Non-pigmented ciliary epithelial cell (primary cell): ENCODE data around the gene CNTF.
"Not testable (repeated sequence)": the region's sequence is repeated elsewhere in the genome, so short reads cannot be mapped to it uniquely, and the experiment has no call there.

Source experiments
- DNase-seq: peaks from one replicate; pipeline ENCODE4 v3.0.0-alpha.2; 2010; ENCODE audit warnings: low read depth

Gene CNTF

GRCh38 chr11:58622344-58622743 is at the start of gene CNTF:
Gene CNTF, plus strand, starts transcription at chr11:58622665. Its CDS starts 88 bp downstream, at chr11:58622753.
- no peak for DNase-seq

GRCh38 chr11:58572906-58573305 is 49.6 kb upstream of the CNTF start:
- not testable (repeated sequence) for DNase-seq

- DNase-seq: peak; percentile 64
These were observed 48.9 kb upstream of the CNTF start for GRCh38 chr11:58573451-58574104.

- no peak for DNase-seq
These were observed 47.6 kb upstream of the CNTF start for GRCh38 chr11:58574881-58575280.

GRCh38 chr11:58575377-58576020 is 47.0 kb upstream of the CNTF start, which contains the start of gene LPXN:
Gene LPXN, minus strand, starts transcription at chr11:58575856. Its CDS starts 84 bp downstream, at chr11:58575772.
- no peak for DNase-seq

- peak; percentile 36 for DNase-seq
These were observed 45.5 kb upstream of the CNTF start for GRCh38 chr11:58576887-58577471.

- peak; percentile 75 for DNase-seq
These were observed 44.8 kb upstream of the CNTF start for GRCh38 chr11:58577555-58578135.

- peak; percentile 98 for DNase-seq
These were observed 44.3 kb upstream of the CNTF start for GRCh38 chr11:58578136-58578634.

- DNase-seq: peak; percentile 91
These were observed 43.8 kb upstream of the CNTF start, which contains the start of gene ZFP91 for GRCh38 chr11:58578635-58579191. Gene ZFP91, plus strand, starts transcription at chr11:58579063. Its CDS starts 219 bp downstream, at chr11:58579282.

- DNase-seq: peak; percentile 53
These were observed 43.0 kb upstream of the CNTF start for GRCh38 chr11:58579192-58580129.

GRCh38 chr11:58580311-58580710 is 42.2 kb upstream of the CNTF start:
- no peak for DNase-seq

GRCh38 chr11:58582437-58582836 is 40.0 kb upstream of the CNTF start:
- no peak for DNase-seq

GRCh38 chr11:58586998-58587397 is 35.5 kb upstream of the CNTF start:
- no peak for DNase-seq

GRCh38 chr11:58591659-58592058 is 30.8 kb upstream of the CNTF start:
- DNase-seq: no peak

GRCh38 chr11:58592760-58593472 is 29.5 kb upstream of the CNTF start:
- no peak for DNase-seq

- DNase-seq: no peak
These were observed 27.6 kb upstream of the CNTF start for GRCh38 chr11:58594826-58595225.

GRCh38 chr11:58596621-58597020 is 25.8 kb upstream of the CNTF start:
- DNase-seq: no peak

GRCh38 chr11:58597486-58598144 is 24.9 kb upstream of the CNTF start:
- DNase-seq: no peak

GRCh38 chr11:58600510-58600909 is 22.0 kb upstream of the CNTF start:
- DNase-seq: no peak
